Thoracic aorta (tissue), 2 donors: Measurements from ENCODE around the gene GSTA4. TPM values are rescaled to one million over a fixed set of nuclear protein-coding genes. Genes with fewer than 3 reads are reported as not detected.

ENCODE experiments used
- ATAC-seq: fragments of 150-250 bp; one replicate; pipeline ENCODE4 v1.8.0; 2017; ENCODE audit warnings: low read depth; ENCODE audit not compliant: insufficient number of reproducible peaks, low FRiP score
- DNase-seq: peaks from one replicate; pipeline ENCODE4 v3.0.0-alpha.2; 2020; ENCODE audit warnings: low spot score
- H3K27ac ChIP-seq, 2 donors: fragments of 200-600 bp; sonication (generic); 1 replicate in 1 of 2; 2 replicates in 1 of 2; pipeline ENCODE4 v1.5.1; 2016; ENCODE audit warnings: mild to moderate bottlenecking in 2 of 2, moderate library complexity in 2 of 2
- H3K27me3 ChIP-seq: fragments of 200-600 bp; sonication (generic); replicated peaks from 2 replicates; pipeline ENCODE4 v1.6.0; 2016; ENCODE audit warnings: mild to moderate bottlenecking; ENCODE audit not compliant: insufficient read depth
- H3K36me3 ChIP-seq: fragments of 200-600 bp; sonication (generic); one replicate; pipeline ENCODE4 v1.5.1; 2016
- H3K4me1 ChIP-seq, 2 donors: fragments of 200-600 bp; sonication (generic); 1 replicate in 1 of 2; 2 replicates in 1 of 2; pipeline versions ENCODE4 v1.5.1 to v1.6.0; 2016; ENCODE audit warnings: low read depth in 2 of 2, mild to moderate bottlenecking in 1 of 2; ENCODE audit not compliant: control insufficient read depth in 1 of 2
- H3K4me3 ChIP-seq: fragments of 200-600 bp; sonication (generic); 2 replicates; pipeline ENCODE4 v1.5.1; 2016; ENCODE audit warnings: mild to moderate bottlenecking
- H3K9me3 ChIP-seq: fragments of 200-600 bp; sonication (generic); 2 replicates; pipeline ENCODE4 v1.5.1; 2016
- total RNA-seq, 2 donors: library from RNA; depleted of rRNA; stranded (reverse); fragments of >200 nt; gene quantifications; one replicate each; pipeline versions ENCODE4 v1.1.0 to v1.2.3, GENCODE V29; 2016
- TF ChIP-seq, protein P1 (sequence below): fragments of 200-600 bp; sonication (generic); IDR thresholded peaks from one replicate; pipeline ENCODE4 v1.5.1; 2019; ENCODE audit warnings: antibody characterized with exemption

Gene GSTA4
- total RNA-seq, 2 donors from 2014 or later, result 18.1 to 19.4 TPM

DNA sequence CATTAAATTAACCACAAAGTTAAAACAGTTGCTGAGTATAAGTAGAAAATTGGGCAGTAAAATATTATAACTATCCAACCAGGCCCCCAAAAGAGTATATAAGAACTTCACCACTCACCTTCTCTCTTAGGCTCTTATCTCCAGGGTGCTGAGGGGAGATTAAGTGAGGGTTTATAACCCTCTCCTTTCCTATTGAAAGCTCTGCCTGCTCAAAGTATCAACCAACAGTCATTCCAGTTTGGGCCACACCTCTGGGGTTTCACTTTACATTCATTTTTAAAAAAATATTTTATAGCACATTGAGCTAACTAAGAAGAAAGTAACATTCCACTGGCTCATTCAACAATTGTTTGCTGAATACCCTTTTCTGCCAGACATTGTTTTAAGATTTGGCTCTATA is 22.1 kb downstream of the GSTA4 start:
- no peaks in the 10 kb centered on the region for H3K27me3 ChIP-seq
- DNase-seq (no peak), ATAC-seq (no peak)
- no peaks in the 10 kb centered on the region for H3K36me3 ChIP-seq
- no peaks in the 10 kb centered on the region for H3K4me1 ChIP-seq
- TF ChIP-seq, protein P1, sequence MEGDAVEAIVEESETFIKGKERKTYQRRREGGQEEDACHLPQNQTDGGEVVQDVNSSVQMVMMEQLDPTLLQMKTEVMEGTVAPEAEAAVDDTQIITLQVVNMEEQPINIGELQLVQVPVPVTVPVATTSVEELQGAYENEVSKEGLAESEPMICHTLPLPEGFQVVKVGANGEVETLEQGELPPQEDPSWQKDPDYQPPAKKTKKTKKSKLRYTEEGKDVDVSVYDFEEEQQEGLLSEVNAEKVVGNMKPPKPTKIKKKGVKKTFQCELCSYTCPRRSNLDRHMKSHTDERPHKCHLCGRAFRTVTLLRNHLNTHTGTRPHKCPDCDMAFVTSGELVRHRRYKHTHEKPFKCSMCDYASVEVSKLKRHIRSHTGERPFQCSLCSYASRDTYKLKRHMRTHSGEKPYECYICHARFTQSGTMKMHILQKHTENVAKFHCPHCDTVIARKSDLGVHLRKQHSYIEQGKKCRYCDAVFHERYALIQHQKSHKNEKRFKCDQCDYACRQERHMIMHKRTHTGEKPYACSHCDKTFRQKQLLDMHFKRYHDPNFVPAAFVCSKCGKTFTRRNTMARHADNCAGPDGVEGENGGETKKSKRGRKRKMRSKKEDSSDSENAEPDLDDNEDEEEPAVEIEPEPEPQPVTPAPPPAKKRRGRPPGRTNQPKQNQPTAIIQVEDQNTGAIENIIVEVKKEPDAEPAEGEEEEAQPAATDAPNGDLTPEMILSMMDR, result no peak
- H3K4me3 ChIP-seq, result no peak overlapping the region
- no peak overlapping the region for H3K27ac ChIP-seq
- H3K9me3 ChIP-seq, result no peaks in the 10 kb centered on the region

DNA sequence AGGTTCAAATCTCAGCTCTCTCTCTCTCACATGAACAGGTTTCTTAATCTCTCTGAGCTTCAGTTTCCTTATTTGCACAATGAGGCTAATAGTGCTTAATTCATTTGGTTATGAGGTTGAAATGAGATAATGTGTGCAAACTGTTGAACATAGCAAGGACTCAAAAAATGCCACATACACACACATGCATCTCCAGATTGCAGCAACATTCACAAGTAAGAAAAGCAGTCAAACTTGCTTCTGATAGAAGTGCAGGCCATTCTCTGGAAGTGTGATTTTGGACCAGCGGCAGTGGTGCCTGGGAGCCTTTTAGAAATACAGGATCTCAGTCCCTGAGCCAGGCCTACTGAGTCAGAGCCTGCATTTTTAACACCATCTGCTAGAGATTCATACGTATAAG is 25.7 kb downstream of the GSTA4 start:
- no peak overlapping the region for H3K4me3 ChIP-seq
- H3K9me3 ChIP-seq, result no peaks in the 10 kb centered on the region
- no peaks in the 10 kb centered on the region for H3K4me1 ChIP-seq
- no peaks in the 10 kb centered on the region for H3K27me3 ChIP-seq
- no peak for ATAC-seq
- TF ChIP-seq, protein P1, result no peak
- H3K36me3 ChIP-seq, result no peaks in the 10 kb centered on the region
- DNase-seq, result no peak
- no peak overlapping the region for H3K27ac ChIP-seq

DNA sequence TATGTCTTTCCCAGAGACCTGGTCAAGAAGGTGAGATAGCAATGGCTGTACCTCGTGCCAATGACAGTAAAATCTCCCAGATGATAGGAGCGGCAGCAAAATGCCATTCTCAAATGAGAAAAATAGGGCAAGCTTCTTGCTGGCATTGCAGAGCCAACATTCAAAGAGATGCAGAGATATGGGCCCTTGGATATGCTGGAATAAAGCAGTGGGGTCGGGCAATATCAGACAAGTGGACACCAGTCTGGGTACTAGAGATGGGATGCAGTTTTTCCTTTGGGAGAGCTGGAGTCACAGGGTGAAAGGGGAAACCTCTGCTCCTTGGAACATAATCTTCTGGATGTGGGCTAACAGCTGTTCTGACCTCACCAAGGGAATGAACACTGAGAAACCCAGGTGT is 29.0 kb downstream of the GSTA4 start:
- Histone ChIP-seq H3K27ac (no peak overlapping the region), H3K4me1 (no peaks in the 10 kb centered on the region), H3K4me3 (no peak overlapping the region), H3K36me3 (no peaks in the 10 kb centered on the region), H3K9me3 (no peaks in the 10 kb centered on the region), H3K27me3 (no peaks in the 10 kb centered on the region)
- ATAC-seq (no peak), DNase-seq (no peak)
- TF ChIP-seq, protein P1, result no peak

DNA sequence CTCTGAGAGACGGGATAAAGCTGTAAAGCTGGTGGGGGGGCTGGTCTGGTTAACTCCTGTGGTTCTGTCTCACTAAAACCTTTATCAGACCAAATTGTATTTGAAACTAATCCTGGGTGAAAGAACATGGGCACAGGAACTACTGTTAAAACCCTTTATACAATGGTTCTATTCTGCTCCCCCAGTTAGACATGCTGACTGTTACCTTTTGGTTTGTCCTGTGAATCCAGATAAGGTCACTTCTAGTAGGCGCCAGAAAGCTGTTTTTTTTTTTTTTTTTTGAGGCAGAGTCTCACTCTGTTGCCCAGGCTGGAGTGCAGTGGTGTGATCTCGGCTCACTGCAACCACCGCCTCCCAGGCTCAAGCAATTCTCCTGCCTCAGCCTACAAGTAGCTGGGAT is 29.7 kb downstream of the GSTA4 start:
- TF ChIP-seq, protein P1, result no peak
- DNase-seq, result no peak
- ATAC-seq, result no peak
- Histone ChIP-seq H3K36me3 (no peaks in the 10 kb centered on the region), H3K27ac (no peak overlapping the region), H3K4me1 (no peaks in the 10 kb centered on the region), H3K9me3 (no peaks in the 10 kb centered on the region), H3K27me3 (no peaks in the 10 kb centered on the region), H3K4me3 (no peak overlapping the region)

DNA sequence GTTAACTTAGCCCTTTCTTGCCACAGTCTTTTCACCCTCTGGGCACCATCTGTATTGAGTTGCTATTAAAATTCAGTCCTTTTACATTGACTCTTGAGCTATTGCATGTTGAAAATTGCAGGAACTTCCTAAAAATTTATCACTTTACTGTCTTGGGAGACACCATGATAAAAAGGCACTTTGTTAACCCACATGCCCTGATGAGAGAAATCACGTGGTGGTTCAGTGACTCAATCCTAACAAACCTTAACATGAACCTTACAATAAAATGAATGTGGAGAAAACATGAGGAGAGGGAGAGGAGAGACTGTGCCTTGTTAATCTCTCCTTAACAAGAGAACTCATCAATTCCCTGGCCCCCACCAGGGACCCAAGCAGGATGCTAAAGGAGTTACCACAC is 30.8 kb downstream of the GSTA4 start:
- Histone ChIP-seq H3K9me3 (no peaks in the 10 kb centered on the region), H3K36me3 (no peaks in the 10 kb centered on the region), H3K4me3 (no peak overlapping the region), H3K4me1 (no peaks in the 10 kb centered on the region), H3K27ac (no peak overlapping the region), H3K27me3 (no peaks in the 10 kb centered on the region)
- DNase-seq (no peak), ATAC-seq (no peak)
- TF ChIP-seq, protein P1, result no peak
